ACHN (cell line): Measurements from ENCODE around the gene ARHGEF11.

ENCODE experiments used
- DNase-seq: peaks from one replicate; pipeline ENCODE4 v3.0.0-alpha.2; 2015
- in situ Hi-C: cut with HindIII; loops from 2 replicates; pipeline ENCODE4 v1.10.0; 2017; ENCODE audit warnings: low sequenced_read_pairs, low pct_ligation_motif_present, low pct_unique_long_range_greater_than_20kb

Gene ARHGEF11

GRCh38 chr1:156964441-156964840, 81.1 kb downstream of the ARHGEF11 start:
- no peak for DNase-seq
- in situ Hi-C loops = no loop called here

GRCh38 chr1:156963621-156964020, 81.9 kb downstream of the ARHGEF11 start:
- DNase-seq = no peak
- in situ Hi-C loops = no loop called here

GRCh38 chr1:156961709-156962108, 83.8 kb downstream of the ARHGEF11 start:
- in situ Hi-C loops = no loop called here
- DNase-seq = peak; percentile 35

GRCh38 chr1:156959925-156960324, 85.6 kb downstream of the ARHGEF11 start:
- DNase-seq = no peak
- in situ Hi-C loops = no loop called here

GRCh38 chr1:156959414-156959813, 86.1 kb downstream of the ARHGEF11 start:
- no peak for DNase-seq
- in situ Hi-C loops = no loop called here

- in situ Hi-C loops = no loop called here
- no peak for DNase-seq
These were observed 87.3 kb downstream of the ARHGEF11 start for GRCh38 chr1:156958247-156958714.

- in situ Hi-C loops = no loop called here
These were observed 87.9 kb downstream of the ARHGEF11 start for GRCh38 chr1:156957634-156958033.

GRCh38 chr1:156956333-156956732, 89.2 kb downstream of the ARHGEF11 start:
- in situ Hi-C loops = no loop called here
- no peak for DNase-seq

More at GRCh38 chr1:156957634-156958033, 87.9 kb downstream of the ARHGEF11 start:
- no peak for DNase-seq

- in situ Hi-C loops = no loop called here
- no peak for DNase-seq
These were observed 92.0 kb downstream of the ARHGEF11 start for GRCh38 chr1:156953571-156953970.

GRCh38 chr1:156951371-156951770, 94.2 kb downstream of the ARHGEF11 start:
- in situ Hi-C loops = no loop called here
- DNase-seq = no peak

- DNase-seq = no peak
- in situ Hi-C loops = no loop called here
These were observed 96.4 kb downstream of the ARHGEF11 start for GRCh38 chr1:156949127-156949526.

GRCh38 chr1:156948708-156949107, 96.8 kb downstream of the ARHGEF11 start:
- in situ Hi-C loops = no loop called here
- no peak for DNase-seq

- in situ Hi-C loops = no loop called here
- no peak for DNase-seq
These were observed 97.6 kb downstream of the ARHGEF11 start for GRCh38 chr1:156947818-156948525.

- in situ Hi-C loops = no loop called here
- no peak for DNase-seq
These were observed 98.4 kb downstream of the ARHGEF11 start for GRCh38 chr1:156947127-156947526.

- in situ Hi-C loops = no loop called here
- DNase-seq = no peak
These were observed 99.5 kb downstream of the ARHGEF11 start for GRCh38 chr1:156945881-156946661.

- in situ Hi-C loops = no loop called here
- no peak for DNase-seq
These were observed 100.7 kb downstream of the ARHGEF11 start for GRCh38 chr1:156944848-156945247.

- in situ Hi-C loops = no loop called here
These were observed 101.3 kb downstream of the ARHGEF11 start for GRCh38 chr1:156944268-156944667.

GRCh38 chr1:156943756-156944155, 101.8 kb downstream of the ARHGEF11 start:
- in situ Hi-C loops = no loop called here
- DNase-seq = no peak

More at GRCh38 chr1:156944268-156944667, 101.3 kb downstream of the ARHGEF11 start:
- no peak for DNase-seq

GRCh38 chr1:156942576-156942975, 103.0 kb downstream of the ARHGEF11 start:
- in situ Hi-C loops = no loop called here
- DNase-seq = no peak

GRCh38 chr1:156942176-156942575, 103.4 kb downstream of the ARHGEF11 start:
- no peak for DNase-seq
- in situ Hi-C loops = no loop called here
